B cell (primary cell): ENCODE results near the gene S100G. TPM values are rescaled to one million over a fixed set of nuclear protein-coding genes. Genes with fewer than 3 reads are reported as not detected.

Experiments used
- ATAC-seq: fragments of 200-7000 bp; cut with Tn5 transposase; one replicate; pipeline ENCODE4 v1.10.0; 2021; ENCODE audit warnings: low read depth, mild to moderate bottlenecking, moderate number of reproducible peaks, moderate library complexity
- CTCF ChIA-PET: fragments of 350-600 bp; sonication (Branson Sonifier 250); formaldehyde crosslinking; loops from one replicate; lab custom pipeline; 2021; ENCODE audit warnings: antibody characterized with exemption, inconsistent platforms; lab: Charles Lee
- POLR2A ChIA-PET: fragments of 350-600 bp; sonication (Branson Sonifier 250); formaldehyde crosslinking; loops from one replicate; lab custom pipeline; 2021; ENCODE audit warnings: antibody characterized with exemption; lab: Charles Lee
- DNase-seq: peaks from one replicate; pipeline ENCODE4 v3.0.0; 2013
- H2AFZ ChIP-seq: 2 replicates; pipeline ENCODE4 v1.6.1; 2012; ENCODE audit warnings: mild to moderate bottlenecking, low read depth, low read length; ENCODE audit not compliant: insufficient read depth, poor library complexity, severe bottlenecking
- H3K27ac ChIP-seq, 2 donors: 1 replicate in 1 of 2; 2 replicates in 1 of 2; pipeline ENCODE4 v1.5.1; 2012 to 2013; ENCODE audit warnings: low read length in 2 of 2, mild to moderate bottlenecking in 2 of 2, moderate library complexity in 1 of 2
- H3K27me3 ChIP-seq, 4 experiments: fragments of 200-600 bp in 1 of 4; sonication (generic) in 1 of 4; replicated peaks in 1 of 4; 1 replicate in 2 of 4; 2 replicates in 2 of 4; pipeline versions ENCODE4 v1.6.1 to v1.7.0; 2013 to 2016; ENCODE audit warnings: low read length in 3 of 4, mild to moderate bottlenecking in 2 of 4, mixed read lengths in 1 of 4, moderate library complexity in 1 of 4; ENCODE audit not compliant: insufficient read depth in 4 of 4, control insufficient read depth in 3 of 4; ENCODE audit errors: control extremely low read depth in 1 of 4
- H3K36me3 ChIP-seq, 2 experiments: replicated peaks in 1 of 2; 1 replicate in 1 of 2; 2 replicates in 1 of 2; pipeline versions ENCODE4 v1.6.1 to v1.7.1; 2013; ENCODE audit warnings: low read length in 1 of 2; ENCODE audit not compliant: insufficient read depth in 2 of 2, control insufficient read depth in 1 of 2; ENCODE audit errors: control extremely low read depth in 1 of 2, extremely low read depth in 1 of 2
- H3K4me1 ChIP-seq, 2 donors: fragments of 200-600 bp in 1 of 2; sonication (generic) in 1 of 2; 1 replicate in 1 of 2; 2 replicates in 1 of 2; pipeline versions ENCODE4 v1.5.1 to v1.6.1; 2013 to 2017; ENCODE audit warnings: low read length in 2 of 2; ENCODE audit not compliant: control insufficient read depth in 2 of 2, insufficient read depth in 2 of 2
- H3K4me2 ChIP-seq: replicated peaks from 2 replicates; pipeline ENCODE3; 2012; ENCODE audit warnings: mild to moderate bottlenecking, low read depth, low read length; ENCODE audit not compliant: poor library complexity, severe bottlenecking
- H3K4me3 ChIP-seq, 5 experiments: fragments of 200-600 bp in 1 of 5; sonication (generic) in 1 of 5; 1 replicate in 3 of 5; 2 replicates in 2 of 5; pipeline versions ENCODE4 v1.5.1 to v1.7.0; 2011 to 2016; ENCODE audit warnings: low read length in 4 of 5, mild to moderate bottlenecking in 4 of 5, low read depth in 2 of 5, control low read depth in 1 of 5, moderate library complexity in 1 of 5; ENCODE audit not compliant: insufficient read depth in 1 of 5; ENCODE audit errors: control extremely low read depth in 1 of 5, extremely low read depth in 1 of 5
- H3K79me2 ChIP-seq: fragments of 200-600 bp; sonication (generic); one replicate; pipeline ENCODE4 v1.6.0; 2016; ENCODE audit warnings: low read length; ENCODE audit not compliant: control insufficient read depth, insufficient read depth
- H3K9ac ChIP-seq: fragments of 200-600 bp; sonication (generic); 2 replicates; pipeline ENCODE4 v1.6.1; 2017; ENCODE audit warnings: mild to moderate bottlenecking, low read length, moderate library complexity
- H3K9me3 ChIP-seq, 3 donors: one replicate each; pipeline versions ENCODE4 v1.6.1 to v1.7.1; 2013; ENCODE audit warnings: low read length in 2 of 3; ENCODE audit not compliant: control insufficient read depth in 2 of 3, insufficient read depth in 1 of 3; ENCODE audit errors: control extremely low read depth in 1 of 3
- H4K20me1 ChIP-seq: 2 replicates; pipeline ENCODE4 v1.6.0; 2012; ENCODE audit warnings: mild to moderate bottlenecking, low read length; ENCODE audit not compliant: insufficient read depth, control insufficient read depth, poor library complexity, severe bottlenecking
- H3K27ac Mint-ChIP-seq: one replicate; pipeline ENCODE4 v1.8.0; 2021; ENCODE audit warnings: mixed read lengths
- H3K27me3 Mint-ChIP-seq: one replicate; pipeline ENCODE4 v1.8.0; 2021; ENCODE audit warnings: mixed read lengths
- H3K4me1 Mint-ChIP-seq: one replicate; pipeline ENCODE4 v1.8.0; 2021; ENCODE audit warnings: mixed read lengths
- H3K4me3 Mint-ChIP-seq: one replicate; pipeline ENCODE4 v1.8.0; 2021; ENCODE audit warnings: mixed read lengths
- H3K9me3 Mint-ChIP-seq: one replicate; pipeline ENCODE4 v1.8.0; 2022; ENCODE audit warnings: mixed read lengths; ENCODE audit not compliant: insufficient read depth
- EZH2 ChIP-seq: IDR thresholded peaks from 2 replicates; pipeline ENCODE4 v1.6.1; 2012; ENCODE audit warnings: borderline replicate concordance, low read depth, mild to moderate bottlenecking, moderate library complexity, low read length; ENCODE audit not compliant: insufficient read depth, poor library complexity, severe bottlenecking
- WGBS: methylation state at CpG from one replicate; pipeline ENCODE4 v1.1.5; 2013; ENCODE audit warnings: missing lambda C conversion rate; ENCODE audit not compliant: insufficient coverage; 5-methylcytosine and 5-hydroxymethylcytosine counted together
- intact Hi-C: fragments of 100-400 bp; cut with micrococcal nuclease; formaldehyde crosslinking; loops from one replicate; pipeline ENCODE4 v1.10.0; 2022
- polyA plus RNA-seq: library from polyadenylated mRNA; depleted of rRNA; stranded (reverse); fragments of >200 nt; gene quantifications from 2 replicates; pipeline ENCODE4 v1.2.3, GENCODE V29; 2012
- total RNA-seq, 2 donors: library from RNA; stranded (reverse); fragments of 120-200 nt in 1 of 2; gene quantifications; 1 replicate in 1 of 2; 2 replicates in 1 of 2; pipeline versions ENCODE4 v1.2.3 to v1.2.4, GENCODE V29; 2013 to 2022
- TF ChIP-seq, protein P1 (sequence below): fragments of 200-600 bp; IDR thresholded peaks from one replicate; pipeline ENCODE4 v1.8.0; 2022; ENCODE audit warnings: antibody characterized with exemption, mild to moderate bottlenecking

Gene S100G
- total and polyA plus RNA-seq, 2 donors (not counting 1 experiment from before 2014, with no cell fraction given) = not detected

DNA sequence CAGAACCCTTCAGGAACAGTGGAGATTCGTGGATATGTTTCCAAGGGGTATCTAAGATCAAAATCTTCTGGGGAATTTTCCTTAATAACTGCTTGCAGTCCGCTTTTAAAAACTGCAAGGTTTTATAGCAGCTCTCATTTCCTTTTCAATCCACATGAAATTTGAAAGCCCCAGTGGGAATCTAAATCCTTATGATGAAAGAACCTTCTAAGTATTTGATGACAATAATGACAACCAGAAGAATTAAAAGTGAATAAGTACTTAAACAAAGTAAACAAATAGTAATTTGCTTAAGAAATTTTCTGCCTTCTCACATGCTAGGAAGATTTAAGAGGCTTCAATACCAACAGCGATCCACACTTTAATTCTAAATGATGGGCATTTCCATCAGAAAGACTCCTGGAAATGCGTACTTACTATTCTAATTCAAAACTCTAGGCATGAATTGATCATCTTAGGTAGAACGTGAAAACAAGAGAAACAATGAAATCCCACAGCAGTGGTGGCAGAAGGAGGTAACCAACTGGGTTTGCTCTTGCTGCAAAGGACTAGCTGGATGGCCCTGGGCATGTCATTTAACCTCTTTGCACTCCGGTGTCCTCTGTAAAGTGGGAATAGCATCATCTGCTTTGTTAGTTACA lies 37.6 kb upstream of the S100G start:
- Mint-ChIP-seq H3K27me3 (no peaks in the 10 kb centered on the region), H3K9me3 (no peaks in the 10 kb centered on the region), H3K4me1 (no peaks in the 10 kb centered on the region), H3K27ac (no peak overlapping the region), H3K4me3 (no peak overlapping the region)
- H3K27me3 ChIP-seq = no peaks in the 10 kb centered on the region
- DNase-seq (no peak), ATAC-seq (no peak)
- H3K4me1 ChIP-seq = no peaks in the 10 kb centered on the region
- no peaks in the 10 kb centered on the region for H3K36me3 ChIP-seq
- H4K20me1 ChIP-seq = no peaks in the 10 kb centered on the region
- no peak overlapping the region for H3K4me2 ChIP-seq
- no peak overlapping the region for H3K4me3 ChIP-seq
- no peak overlapping the region for H2AFZ ChIP-seq
- no peak overlapping the region for H3K27ac ChIP-seq
- no peaks in the 10 kb centered on the region for H3K79me2 ChIP-seq
- H3K9me3 ChIP-seq = no peaks in the 10 kb centered on the region
- TF ChIP-seq, protein P1, sequence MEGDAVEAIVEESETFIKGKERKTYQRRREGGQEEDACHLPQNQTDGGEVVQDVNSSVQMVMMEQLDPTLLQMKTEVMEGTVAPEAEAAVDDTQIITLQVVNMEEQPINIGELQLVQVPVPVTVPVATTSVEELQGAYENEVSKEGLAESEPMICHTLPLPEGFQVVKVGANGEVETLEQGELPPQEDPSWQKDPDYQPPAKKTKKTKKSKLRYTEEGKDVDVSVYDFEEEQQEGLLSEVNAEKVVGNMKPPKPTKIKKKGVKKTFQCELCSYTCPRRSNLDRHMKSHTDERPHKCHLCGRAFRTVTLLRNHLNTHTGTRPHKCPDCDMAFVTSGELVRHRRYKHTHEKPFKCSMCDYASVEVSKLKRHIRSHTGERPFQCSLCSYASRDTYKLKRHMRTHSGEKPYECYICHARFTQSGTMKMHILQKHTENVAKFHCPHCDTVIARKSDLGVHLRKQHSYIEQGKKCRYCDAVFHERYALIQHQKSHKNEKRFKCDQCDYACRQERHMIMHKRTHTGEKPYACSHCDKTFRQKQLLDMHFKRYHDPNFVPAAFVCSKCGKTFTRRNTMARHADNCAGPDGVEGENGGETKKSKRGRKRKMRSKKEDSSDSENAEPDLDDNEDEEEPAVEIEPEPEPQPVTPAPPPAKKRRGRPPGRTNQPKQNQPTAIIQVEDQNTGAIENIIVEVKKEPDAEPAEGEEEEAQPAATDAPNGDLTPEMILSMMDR = no peak
- no peak for TF ChIP-seq EZH2
- H3K9ac ChIP-seq = no peak overlapping the region
- ChIA-PET CTCF (no interaction called here), POLR2A (no interaction called here)
- intact Hi-C loops = no loop called here
- no CpG with 5 or more reads among the region's 6 CpGs for WGBS

DNA sequence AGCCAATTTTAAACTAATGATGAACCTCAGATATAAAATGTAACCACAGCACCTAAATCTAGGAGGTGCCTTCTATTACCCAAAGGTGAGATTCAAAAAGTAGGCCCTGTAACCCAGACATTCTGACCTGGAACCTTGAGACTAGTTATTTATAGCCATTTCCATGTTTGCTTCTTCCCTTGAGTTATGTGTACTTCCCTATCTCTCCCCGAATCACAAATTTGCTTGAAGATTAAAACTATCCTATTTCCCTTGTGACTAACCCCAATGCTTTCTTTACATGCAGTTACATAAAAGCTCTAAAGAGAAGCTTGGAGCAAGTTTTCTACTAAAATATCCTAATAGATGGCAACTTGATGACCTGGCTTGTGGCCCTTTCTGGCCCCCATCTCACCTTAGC lies 32.6 kb upstream of the S100G start:
- CTCF ChIA-PET = no interaction called here
- POLR2A ChIA-PET = no interaction called here
- intact Hi-C loops = no loop called here

More for the DNA sequence above, 32.6 kb upstream of the S100G start:
- Histone ChIP-seq H4K20me1 (no peaks in the 10 kb centered on the region), H3K27ac (no peak overlapping the region), H3K36me3 (no peaks in the 10 kb centered on the region), H3K27me3 (no peaks in the 10 kb centered on the region), H3K79me2 (no peaks in the 10 kb centered on the region), H3K4me3 (no peak overlapping the region), H2AFZ (no peak overlapping the region), H3K4me1 (no peaks in the 10 kb centered on the region), H3K9me3 (no peaks in the 10 kb centered on the region), H3K9ac (no peak overlapping the region), H3K4me2 (no peak overlapping the region)
- Mint-ChIP-seq H3K27me3 (no peaks in the 10 kb centered on the region), H3K4me3 (no peak overlapping the region), H3K9me3 (no peaks in the 10 kb centered on the region), H3K27ac (no peak overlapping the region), H3K4me1 (no peaks in the 10 kb centered on the region)
- TF ChIP-seq, protein P1 = no peak
- no peak for TF ChIP-seq EZH2
- WGBS = no CpG with 5 or more reads among the region's 1 CpG
- DNase-seq (no peak), ATAC-seq (no peak)
